Bronchial epithelial cell (primary cell): ENCODE results near the gene PDC. TPM values are rescaled to one million over a fixed set of nuclear protein-coding genes. Genes with fewer than 3 reads are reported as not detected.

Experiments used
- DNase-seq: peaks from one replicate; pipeline ENCODE4 v3.0.0-alpha.2; 2010; ENCODE audit warnings: low read depth
- FAIRE-seq: peaks from 2 replicates; lab custom pipeline; 2011; peaks lifted over from hg19 to GRCh38; lab: Jason Lieb, UNC
- H3K27me3 ChIP-seq: 2 replicates; pipeline ENCODE4 v1.5.1; 2011; ENCODE audit warnings: low read length; ENCODE audit not compliant: control insufficient read depth, insufficient read depth
- H3K36me3 ChIP-seq: 2 replicates; pipeline ENCODE4 v1.5.1; 2011; ENCODE audit warnings: low read length; ENCODE audit not compliant: control insufficient read depth, insufficient read depth
- H3K4me3 ChIP-seq: 2 replicates; pipeline ENCODE4 v1.5.1; 2011; ENCODE audit warnings: mild to moderate bottlenecking, low read depth, low read length, control low read depth
- CTCF ChIP-seq: IDR thresholded peaks from 2 replicates; pipeline ENCODE4 v1.5.1; 2011; ENCODE audit warnings: mild to moderate bottlenecking, moderate library complexity, low read length, control low read depth, inconsistent platforms; ENCODE audit not compliant: insufficient read depth, severe bottlenecking
- total RNA-seq: library from RNA; depleted of rRNA; stranded (reverse); fragments of >200 nt; gene quantifications from 2 replicates; pipeline ENCODE4 v1.2.1, GENCODE V29; 2014

The PDC gene
- not detected in 2 replicates for total RNA-seq

DNA sequence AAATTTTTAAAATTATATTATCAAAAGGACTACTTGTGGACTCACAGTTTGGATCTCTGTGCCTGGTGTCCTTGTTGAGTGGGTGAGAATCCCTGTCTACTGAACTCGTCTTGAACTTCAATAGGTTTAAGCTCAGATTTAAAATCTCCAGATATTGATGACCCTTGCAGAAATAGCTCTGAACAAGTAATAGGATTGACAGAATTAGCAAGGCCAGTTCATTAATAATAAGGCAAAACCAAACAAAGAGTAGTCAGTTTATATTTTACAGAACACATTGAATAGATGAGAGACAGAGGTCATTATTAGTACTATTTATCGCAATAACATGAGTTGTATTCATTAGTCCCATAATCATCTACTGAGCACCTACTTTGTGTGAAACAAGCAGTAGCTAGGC lies at the start of gene PDC:
TSS of gene PDC (minus strand) at position 101 of the 400 bp plus-strand sequence. CDS start 11,655 bp downstream, outside the sequence.
- no peak for DNase-seq
- no peak within 1 kb of the TSS for H3K4me3 ChIP-seq
- H3K36me3 ChIP-seq = no peaks in the 10 kb centered on the region
- no peak for FAIRE-seq
- H3K27me3 ChIP-seq = no peaks in the 10 kb centered on the region
- TF ChIP-seq CTCF = no peak

DNA sequence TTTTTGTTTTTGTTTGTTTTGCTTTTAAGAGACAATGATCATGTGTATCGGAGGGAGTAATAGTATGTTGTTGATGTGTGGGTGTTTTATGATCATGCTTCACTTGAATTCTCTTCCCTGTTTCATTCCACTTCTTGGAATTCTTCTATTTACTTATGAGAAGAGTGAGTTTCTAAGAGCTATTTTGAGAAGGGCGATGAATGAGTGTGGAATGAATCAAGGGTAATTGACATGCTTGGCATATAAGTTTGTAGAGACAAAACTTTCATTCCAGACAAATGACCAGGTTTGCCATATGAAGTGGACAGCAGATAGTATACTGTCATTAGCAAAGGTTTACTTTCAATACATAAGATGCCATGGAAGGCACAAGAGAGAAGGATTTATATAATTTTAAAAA lies 42.3 kb upstream of the PDC start:
- Histone ChIP-seq H3K27me3 (no peaks in the 10 kb centered on the region), H3K4me3 (no peak overlapping the region), H3K36me3 (no peaks in the 10 kb centered on the region)
- DNase-seq (peak; percentile 94), FAIRE-seq (no peak)
- TF ChIP-seq CTCF = no peak

DNA sequence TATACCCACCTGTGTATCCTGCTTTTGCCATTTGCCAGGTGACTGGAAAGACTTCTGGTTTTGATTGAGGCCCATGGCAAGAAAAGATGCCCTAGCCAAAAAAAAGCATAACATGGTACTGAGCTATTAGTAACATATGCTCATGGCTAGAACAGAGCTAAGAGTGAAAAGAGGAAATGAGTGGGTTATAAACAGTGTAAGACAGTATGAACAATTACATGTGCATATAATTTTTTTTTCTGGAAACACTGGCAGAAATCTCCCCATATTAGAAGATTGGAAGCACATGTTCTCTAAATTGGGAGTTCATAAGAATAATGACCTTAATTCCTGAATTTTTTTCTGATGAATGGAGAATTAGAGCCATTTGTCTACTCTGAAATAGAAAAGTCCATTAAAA lies 41.2 kb upstream of the PDC start:
- no peak for TF ChIP-seq CTCF
- H3K4me3 ChIP-seq = no peak overlapping the region
- FAIRE-seq (no peak), DNase-seq (no peak)
- H3K27me3 ChIP-seq = no peaks in the 10 kb centered on the region
- H3K36me3 ChIP-seq = no peaks in the 10 kb centered on the region

GRCh38 chr1:186500804-186501203 lies 39.9 kb upstream of the PDC start:
- no peaks in the 10 kb centered on the region for H3K36me3 ChIP-seq
- DNase-seq (peak; percentile 93), FAIRE-seq (no peak)
- TF ChIP-seq CTCF = no peak
- H3K4me3 ChIP-seq = no peak overlapping the region
- H3K27me3 ChIP-seq = no peaks in the 10 kb centered on the region

DNA sequence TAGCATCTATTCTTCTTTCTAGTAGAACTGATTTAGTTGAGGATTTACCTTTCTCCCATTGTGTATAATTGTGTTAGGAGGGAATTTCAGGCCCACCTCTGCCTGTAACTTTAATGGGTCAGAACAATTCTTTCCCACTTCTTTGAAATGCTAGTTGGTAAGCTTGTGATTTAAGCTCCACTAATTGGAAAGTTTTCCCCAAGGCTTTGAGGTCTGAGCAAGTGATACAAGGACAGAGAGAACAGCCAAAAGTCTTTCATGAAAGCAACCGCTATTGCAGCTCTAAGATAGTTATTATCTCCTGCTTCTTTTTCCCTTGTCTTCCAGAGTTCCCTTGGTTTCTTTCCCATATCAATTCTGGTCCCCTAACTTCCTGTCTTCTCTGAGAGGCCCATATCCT lies 38.7 kb upstream of the PDC start:
- FAIRE-seq (no peak), DNase-seq (no peak)
- Histone ChIP-seq H3K4me3 (no peak overlapping the region), H3K36me3 (no peaks in the 10 kb centered on the region), H3K27me3 (no peaks in the 10 kb centered on the region)
- TF ChIP-seq CTCF = no peak

- Histone ChIP-seq H3K4me3 (no peak overlapping the region), H3K27me3 (no peaks in the 10 kb centered on the region), H3K36me3 (no peaks in the 10 kb centered on the region)
- TF ChIP-seq CTCF = no peak
- FAIRE-seq (no peak), DNase-seq (peak; percentile 96)
Observed at GRCh38 chr1:186498695-186499389, 37.9 kb upstream of the PDC start.
